22Rv1 (cell line): Measurements from ENCODE around the gene EFCAB14.

Source experiments
- CTCF ChIP-seq: fragments of 450-650 bp; IDR thresholded peaks from 2 replicates; pipeline ENCODE4 v1.5.1; 2017; ENCODE audit warnings: mild to moderate bottlenecking
- ZFX ChIP-seq: fragments of 450-650 bp; IDR thresholded peaks from 2 replicates; pipeline ENCODE4 v1.6.1; 2017; ENCODE audit warnings: antibody characterized with exemption, borderline replicate concordance

- TF ChIP-seq CTCF, result no peak
- no peak for TF ChIP-seq ZFX
Measured at GRCh38 chr1:46768445-46768844, 49.5 kb upstream of the EFCAB14 start.
